Neural crest cell (in vitro differentiated cells): ENCODE measurements around the gene DPY30. TPM values are rescaled to one million over a fixed set of nuclear protein-coding genes. Genes with fewer than 3 reads are reported as not detected.
"Not testable (repeated sequence)": the region's sequence is repeated elsewhere in the genome, so short reads cannot be mapped to it uniquely, and the experiment has no call there.

Experiments used
- DNase-seq: peaks from one replicate; pipeline ENCODE4 v3.0.0; 2021; ENCODE audit warnings: low read depth, mixed read lengths, low spot score
- H3K27ac Mint-ChIP-seq: one replicate; pipeline ENCODE4 v1.8.0; 2021; ENCODE audit warnings: mild to moderate bottlenecking, mixed read lengths; ENCODE audit not compliant: unreplicated experiment
- H3K27me3 Mint-ChIP-seq: 2 replicates; pipeline ENCODE4 v1.8.0; 2021; ENCODE audit warnings: low read depth, mild to moderate bottlenecking, mixed read lengths
- H3K36me3 Mint-ChIP-seq: 2 replicates; pipeline ENCODE4 v1.8.0; 2021; ENCODE audit warnings: low read depth, mild to moderate bottlenecking, mixed read lengths
- H3K4me1 Mint-ChIP-seq: 2 replicates; pipeline ENCODE4 v1.8.0; 2021; ENCODE audit warnings: mixed read lengths
- H3K4me3 Mint-ChIP-seq: one replicate; pipeline ENCODE4 v1.8.0; 2021; ENCODE audit warnings: mild to moderate bottlenecking, mixed read lengths
- H3K9me3 Mint-ChIP-seq: 2 replicates; pipeline ENCODE4 v1.8.0; 2021; ENCODE audit warnings: mixed read lengths
- CTCF ChIP-seq: fragments of 200-600 bp; sonication (generic); conservative IDR thresholded peaks from 2 replicates; pipeline ENCODE4 v1.5.0; 2021; ENCODE audit warnings: antibody characterized with exemption, mild to moderate bottlenecking
- total RNA-seq: library from RNA; stranded (reverse); gene quantifications from 2 replicates; pipeline ENCODE4 v1.2.1, GENCODE V29; 2021

DPY30 gene
- total RNA-seq, 1 donor from 2014 or later: 84.5 TPM

- Mint-ChIP-seq H3K27me3 (no peaks in the 10 kb centered on the region), H3K4me1 (peaks cover 49% of the 10 kb centered on the region), H3K4me3 (peak within 1 kb of the TSS; percentile 91), H3K27ac (peak within 1 kb of the TSS; percentile 89), H3K36me3 (no peaks in the 10 kb centered on the region), H3K9me3 (no peaks in the 10 kb centered on the region)
- TF ChIP-seq CTCF: no peak
- peak; percentile 90 for DNase-seq
These were observed 28.7 kb downstream of the DPY30 start, which contains the start of gene MEMO1 for GRCh38 chr2:32010670-32011484. Gene MEMO1, minus strand, starts transcription at chr2:32011008. Its CDS starts 761 bp downstream, at chr2:32010247.

DNA sequence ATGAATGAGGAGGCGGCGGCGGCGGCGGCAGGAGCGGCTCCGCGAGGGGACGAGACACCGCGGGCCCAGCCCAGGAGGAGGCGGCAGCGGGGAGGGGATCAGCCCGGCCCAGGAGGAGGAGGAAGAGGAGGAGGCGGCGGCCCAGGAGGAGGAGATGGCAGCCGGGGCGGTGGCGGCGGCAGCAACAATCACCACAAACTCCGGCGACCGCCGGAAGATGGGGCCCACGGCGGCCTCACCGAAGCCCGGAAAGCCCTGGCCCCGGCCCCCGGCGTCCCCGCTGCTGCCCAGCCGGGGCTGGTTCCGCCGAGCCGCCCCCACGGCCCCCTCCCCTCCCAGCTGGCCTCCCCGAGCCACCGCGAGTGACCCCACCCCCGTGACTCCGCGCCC lies 29.3 kb downstream of the DPY30 start:
- H3K27me3 Mint-ChIP-seq, H3K36me3 Mint-ChIP-seq, H3K27ac Mint-ChIP-seq, H3K9me3 Mint-ChIP-seq, H3K4me3 Mint-ChIP-seq: not testable (repeated sequence)
- peak; percentile 42 for DNase-seq
- peaks cover 55% of the 10 kb centered on the region for H3K4me1 Mint-ChIP-seq

DNA sequence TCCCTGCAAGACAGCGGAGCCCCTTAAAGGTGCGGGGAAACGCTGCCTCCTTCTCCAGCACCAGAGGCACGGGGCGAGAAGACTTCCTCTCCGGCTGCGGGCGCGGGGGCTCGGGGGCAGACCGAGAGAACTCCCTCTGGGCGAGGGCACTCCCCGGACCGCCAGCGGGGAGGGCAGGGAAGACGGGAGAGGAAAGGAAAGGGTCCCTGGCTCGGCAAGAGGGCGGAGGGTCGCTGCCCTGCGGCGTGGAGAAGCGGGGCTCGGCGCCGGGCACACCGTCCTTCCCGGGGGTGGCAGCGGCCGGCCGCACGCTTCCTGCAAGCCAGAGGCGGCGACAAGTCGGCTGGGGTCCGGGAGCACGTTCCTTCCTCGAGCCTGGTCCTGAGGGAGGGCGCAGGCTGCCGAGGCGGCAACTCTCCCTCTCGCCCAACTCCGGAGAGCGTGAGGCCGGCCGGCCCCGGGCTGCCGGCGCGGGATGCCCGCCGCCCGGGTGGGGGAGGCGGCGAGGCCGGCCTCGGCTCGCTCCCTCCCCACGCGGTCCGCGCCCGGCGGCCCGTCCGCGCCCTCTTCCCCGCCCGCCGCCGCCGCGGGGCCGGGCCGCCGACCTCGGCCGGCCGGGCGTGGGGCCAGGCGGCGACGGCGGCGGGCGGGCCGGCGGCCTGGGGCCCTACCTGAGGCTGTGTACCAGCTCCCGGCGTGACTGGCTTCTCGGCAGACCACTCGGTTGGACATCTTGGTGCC lies 29.9 kb downstream of the DPY30 start:
- Mint-ChIP-seq H3K4me3 (peak overlapping the region; percentile 92), H3K27me3 (no peaks in the 10 kb centered on the region), H3K27ac (peak overlapping the region; percentile 96)

DNA sequence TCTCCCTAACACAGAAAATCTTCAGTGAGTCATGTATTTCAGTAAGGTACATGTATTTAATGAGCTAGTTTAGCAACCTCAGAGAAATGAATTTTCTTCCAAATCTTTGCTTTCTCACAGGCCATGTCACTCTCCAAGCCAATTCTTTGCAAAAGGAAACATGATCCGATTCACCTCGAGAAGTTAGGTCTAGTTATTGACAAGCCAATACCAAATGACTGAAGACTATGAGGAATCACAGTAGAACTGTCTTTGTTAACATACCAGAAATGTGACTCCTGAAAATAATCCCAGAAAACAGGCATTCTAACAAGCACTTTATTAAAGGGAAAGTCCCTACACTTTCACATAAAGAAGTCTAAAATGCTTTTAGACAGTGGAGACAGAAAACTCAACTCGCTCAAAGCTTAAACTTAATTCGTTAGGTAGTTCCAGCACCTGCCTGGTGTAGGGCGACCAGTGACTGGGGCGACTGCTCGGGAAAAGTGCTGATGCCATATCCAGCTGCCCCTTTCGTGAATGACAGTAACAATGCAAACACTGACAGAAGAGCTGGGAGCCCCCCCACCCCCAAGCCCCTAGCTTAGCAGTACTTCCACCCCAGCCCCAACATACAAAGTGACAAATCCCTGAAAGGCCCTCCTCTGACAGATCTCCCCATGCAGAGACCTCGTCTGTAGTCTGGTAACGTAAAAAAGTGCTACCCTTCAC lies 30.6 kb downstream of the DPY30 start:
- H3K9me3 Mint-ChIP-seq: no peaks in the 10 kb centered on the region

More for the DNA sequence above, 29.9 kb downstream of the DPY30 start:
- DNase-seq: peak; percentile 28
- TF ChIP-seq CTCF: no peak
- H3K4me1 Mint-ChIP-seq: peaks cover 60% of the 10 kb centered on the region
- no peaks in the 10 kb centered on the region for H3K9me3 Mint-ChIP-seq
- peaks cover 2% of the 10 kb centered on the region for H3K36me3 Mint-ChIP-seq

DNA sequence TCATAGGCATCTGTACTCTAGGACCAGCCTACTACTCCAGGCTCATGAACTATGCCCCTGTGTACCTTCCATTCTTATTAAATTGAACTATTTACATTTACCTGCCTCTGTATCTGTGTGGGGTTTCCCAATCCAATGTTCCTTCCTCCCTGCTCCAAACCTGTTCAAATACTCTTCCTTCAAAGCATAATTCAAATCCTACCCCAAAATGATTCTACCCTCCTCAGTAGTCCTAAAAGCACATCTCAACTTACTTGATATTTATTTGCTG lies 32.5 kb downstream of the DPY30 start:
- H3K9me3 Mint-ChIP-seq: no peaks in the 10 kb centered on the region
- no peak overlapping the region for H3K27ac Mint-ChIP-seq
- H3K27me3 Mint-ChIP-seq: no peaks in the 10 kb centered on the region
- TF ChIP-seq CTCF: no peak
- peak overlapping the region; percentile 22 for H3K4me3 Mint-ChIP-seq
- no peak for DNase-seq
- H3K36me3 Mint-ChIP-seq: peaks cover 2% of the 10 kb centered on the region
- peaks cover 48% of the 10 kb centered on the region for H3K4me1 Mint-ChIP-seq

More for the DNA sequence above, 30.6 kb downstream of the DPY30 start:
- peak overlapping the region; percentile 92 for H3K4me3 Mint-ChIP-seq
- DNase-seq: no peak
- H3K27ac Mint-ChIP-seq: peak overlapping the region; percentile 96
- H3K4me1 Mint-ChIP-seq: peaks cover 60% of the 10 kb centered on the region
- TF ChIP-seq CTCF: no peak
- H3K36me3 Mint-ChIP-seq: peaks cover 2% of the 10 kb centered on the region
- H3K27me3 Mint-ChIP-seq: no peaks in the 10 kb centered on the region
